Non-pigmented ciliary epithelial cell (primary cell): ENCODE measurements around the gene NID1.

Experiments
- DNase-seq: peaks from one replicate; pipeline ENCODE4 v3.0.0-alpha.2; 2010; ENCODE audit warnings: low read depth

The NID1 gene

DNA sequence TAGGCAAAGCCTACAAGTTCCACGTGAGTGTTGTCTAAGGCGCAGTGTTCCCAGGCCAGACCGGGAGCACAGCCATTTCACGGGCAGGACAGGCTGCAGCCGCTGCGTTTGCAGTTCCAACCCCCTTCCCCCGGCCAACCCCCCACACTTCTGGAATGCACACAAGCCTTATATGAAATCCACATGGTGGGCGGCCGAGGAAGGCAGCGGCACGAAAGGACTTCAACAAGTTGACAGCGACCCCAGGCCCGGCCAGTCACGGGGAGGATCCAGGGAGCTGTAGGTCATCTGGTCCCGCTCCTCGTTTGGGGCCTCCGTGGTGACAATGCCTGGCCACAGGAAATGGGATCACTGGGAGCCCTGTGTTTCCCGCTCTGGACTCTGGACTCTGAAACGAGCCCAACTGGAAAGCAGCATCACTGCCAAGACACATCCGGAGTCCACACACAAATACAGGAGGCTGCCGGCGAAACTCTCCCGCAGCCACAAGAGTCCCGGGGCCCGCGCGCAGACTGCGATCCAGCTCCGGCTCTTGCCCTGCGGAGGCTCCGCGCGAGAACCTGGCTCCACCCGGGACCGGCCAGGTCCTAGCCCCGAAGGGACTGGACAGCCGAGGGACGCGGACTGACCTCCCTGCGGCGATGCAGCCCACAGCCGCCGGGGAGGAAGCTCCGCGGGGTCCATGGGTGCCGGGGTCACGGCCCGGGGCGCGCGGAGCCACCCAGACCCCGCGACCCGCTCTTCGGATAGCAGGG, 794 bp downstream of the NID1 start:
- DNase-seq: no peak

DNA sequence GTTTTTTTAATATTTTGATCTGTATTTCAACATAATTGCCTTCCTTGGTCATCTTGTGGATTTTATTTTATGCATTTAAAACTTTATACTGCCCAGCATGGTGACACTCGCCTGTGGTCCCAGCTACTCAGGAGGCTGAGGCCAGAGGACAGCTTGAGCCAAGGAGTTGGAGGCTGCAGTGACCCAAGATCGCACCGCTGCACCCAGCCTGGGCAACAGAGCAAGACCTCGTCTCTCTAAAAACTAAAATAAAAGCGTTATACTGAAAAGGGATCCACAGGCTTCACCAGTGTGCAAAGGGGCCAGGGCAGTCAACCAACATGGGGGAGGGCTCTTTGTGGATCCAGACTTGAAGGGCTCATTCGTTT, 1.4 kb downstream of the NID1 start:
- no peak for DNase-seq

- no peak for DNase-seq
These were observed 4.6 kb downstream of the NID1 start for GRCh38 chr1:236060286-236060685.

GRCh38 chr1:236059011-236059410, 5.9 kb downstream of the NID1 start:
- no peak for DNase-seq

GRCh38 chr1:236058141-236058934, 6.6 kb downstream of the NID1 start:
- DNase-seq: no peak

GRCh38 chr1:236057546-236057945, 7.3 kb downstream of the NID1 start:
- DNase-seq: no peak

- DNase-seq: no peak
These were observed 12.5 kb downstream of the NID1 start for GRCh38 chr1:236052232-236052993.

GRCh38 chr1:236051242-236051791, 13.6 kb downstream of the NID1 start:
- no peak for DNase-seq

GRCh38 chr1:236045771-236046170, 19.1 kb downstream of the NID1 start:
- DNase-seq: no peak

DNA sequence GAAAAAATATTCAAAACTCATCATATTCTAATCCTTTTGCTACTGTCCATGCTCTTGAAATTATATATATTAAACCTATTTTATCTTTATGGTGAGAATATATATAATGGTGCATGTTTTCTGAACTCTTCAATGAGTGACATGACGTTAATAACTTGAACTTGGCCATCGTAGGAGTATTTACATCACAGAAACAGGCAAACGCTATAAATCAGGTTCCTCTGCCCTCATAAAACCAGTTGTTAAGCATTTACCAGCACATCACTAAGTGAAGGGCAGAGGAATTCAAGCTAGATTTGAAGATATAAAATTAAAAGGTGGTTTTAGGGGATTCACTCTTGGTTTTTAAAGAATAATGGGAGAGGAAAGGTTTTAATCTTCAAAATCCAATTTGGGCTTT, 20.5 kb downstream of the NID1 start:
- DNase-seq: no peak

DNA sequence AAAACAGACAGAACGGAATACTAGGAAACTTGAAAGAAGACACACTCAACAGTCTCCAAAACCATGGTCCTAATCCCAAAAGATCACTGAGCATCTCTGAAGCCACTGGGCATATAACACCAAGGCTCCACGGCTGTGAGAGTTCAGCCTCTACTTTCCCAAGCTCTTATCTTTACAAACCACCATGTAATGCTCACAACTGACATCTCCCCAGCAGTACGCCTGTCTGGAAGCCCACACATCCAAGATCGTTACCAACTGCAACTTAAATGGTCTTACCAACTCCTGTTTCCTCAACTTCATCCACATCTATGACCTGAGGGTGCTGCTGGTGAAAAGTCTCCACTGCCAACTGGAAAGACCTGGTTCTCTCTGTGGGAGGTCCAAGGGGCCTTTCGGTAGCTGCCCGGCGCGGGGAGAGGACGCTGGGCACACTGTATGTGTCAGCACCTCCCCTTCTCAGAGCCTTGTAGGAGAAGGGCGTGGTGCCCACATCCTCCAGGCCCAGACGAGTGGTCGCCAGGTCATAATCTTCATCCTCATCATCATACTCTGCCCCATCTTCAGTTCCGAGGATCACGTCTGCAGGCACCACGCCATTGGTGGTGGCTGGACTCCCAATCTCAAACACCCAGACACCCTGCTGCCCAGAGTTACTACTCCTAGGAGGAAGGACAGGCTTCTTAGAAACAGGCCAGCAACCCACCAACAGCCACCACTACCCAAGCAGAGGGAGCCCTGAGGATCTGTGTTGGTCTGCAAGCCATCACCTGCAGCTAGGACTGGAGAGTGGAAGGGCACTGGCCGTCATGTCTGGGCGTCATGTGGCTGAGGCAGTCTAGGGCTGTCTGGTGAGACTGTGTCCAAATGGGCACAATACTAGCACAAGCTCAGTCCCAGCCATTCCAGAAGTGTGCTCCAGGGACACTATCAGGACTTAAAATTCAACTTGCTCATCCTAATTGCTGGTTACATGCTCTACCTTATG, 23.0 kb downstream of the NID1 start:
- no peak for DNase-seq

GRCh38 chr1:236039740-236040685, 24.9 kb downstream of the NID1 start:
- DNase-seq: no peak

DNA sequence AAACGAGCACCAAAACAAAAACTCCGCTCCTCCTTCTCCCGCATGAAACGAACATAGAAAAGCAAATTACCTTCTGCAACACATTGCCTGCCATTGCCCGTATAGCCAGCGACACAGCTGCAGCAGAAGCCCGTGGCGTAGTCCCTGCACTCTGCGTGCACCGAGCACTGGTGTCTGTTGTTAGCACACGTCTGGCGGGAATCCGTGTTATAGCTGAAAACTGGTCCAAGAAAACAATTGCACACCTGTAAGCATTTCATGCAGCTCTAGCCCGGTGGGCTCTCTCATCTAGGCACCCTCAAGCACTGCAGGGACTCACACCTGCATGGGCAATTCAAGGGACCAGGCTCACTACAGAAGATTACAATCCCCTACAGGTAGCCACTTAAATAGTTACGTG, 26.9 kb downstream of the NID1 start:
- DNase-seq: no peak

DNA sequence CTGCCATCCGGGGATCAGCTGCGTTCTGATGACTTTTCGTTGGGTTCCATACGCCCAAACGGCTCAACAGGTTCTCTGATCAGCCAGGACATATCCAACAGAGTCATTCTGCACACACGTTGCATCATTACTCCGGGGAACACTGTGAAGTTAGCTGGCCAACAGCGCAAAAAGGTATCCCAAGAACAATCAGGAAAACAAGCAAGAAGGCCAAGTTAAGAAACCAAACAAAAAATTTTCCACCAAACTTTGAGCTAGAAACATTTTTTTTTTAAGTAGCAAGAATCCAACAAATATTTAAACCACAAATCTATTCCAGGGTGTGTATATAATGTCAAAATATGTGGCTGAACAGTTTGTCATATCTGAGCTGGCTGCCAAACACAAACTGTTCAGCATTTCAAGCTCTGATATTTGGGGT, 29.2 kb downstream of the NID1 start:
- DNase-seq: no peak

GRCh38 chr1:236033336-236033735, 31.6 kb downstream of the NID1 start:
- DNase-seq: no peak

GRCh38 chr1:236030534-236030933, 34.4 kb downstream of the NID1 start:
- no peak for DNase-seq

GRCh38 chr1:236029428-236029940, 35.4 kb downstream of the NID1 start:
- DNase-seq: no peak

- DNase-seq: no peak
These were observed 37.8 kb downstream of the NID1 start for GRCh38 chr1:236027104-236027503.

DNA sequence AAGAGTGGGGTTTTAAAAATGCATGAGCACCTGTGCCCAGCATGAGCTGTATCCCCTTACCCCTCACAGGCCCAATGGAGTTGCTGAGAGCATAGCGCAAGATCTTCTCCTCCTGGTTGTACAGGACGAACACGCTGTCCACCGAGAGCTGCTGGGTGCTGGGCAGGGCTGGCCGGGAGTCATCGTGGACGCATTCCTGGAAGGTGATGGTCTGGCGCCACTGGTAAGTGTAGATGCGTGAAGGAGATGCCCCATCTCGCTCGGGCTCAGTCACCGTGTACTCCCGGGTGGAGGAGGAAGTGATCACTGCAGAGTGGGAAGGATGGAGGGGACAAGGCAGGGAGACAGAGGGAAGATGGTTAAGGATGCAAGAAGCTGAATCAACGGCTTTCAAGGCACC, 39.1 kb downstream of the NID1 start:
- no peak for DNase-seq

GRCh38 chr1:236024641-236025040, 40.2 kb downstream of the NID1 start:
- no peak for DNase-seq
